B cell (primary cell): ENCODE results near the gene LSG1. TPM values are rescaled to one million over a fixed set of nuclear protein-coding genes. Genes with fewer than 3 reads are reported as not detected.

Experiments used
- ATAC-seq: fragments of 200-7000 bp; cut with Tn5 transposase; one replicate; pipeline ENCODE4 v1.10.0; 2021; ENCODE audit warnings: low read depth, mild to moderate bottlenecking, moderate number of reproducible peaks, moderate library complexity
- CTCF ChIA-PET: fragments of 350-600 bp; sonication (Branson Sonifier 250); formaldehyde crosslinking; loops from one replicate; lab custom pipeline; 2021; ENCODE audit warnings: antibody characterized with exemption, inconsistent platforms; lab: Charles Lee
- POLR2A ChIA-PET: fragments of 350-600 bp; sonication (Branson Sonifier 250); formaldehyde crosslinking; loops from one replicate; lab custom pipeline; 2021; ENCODE audit warnings: antibody characterized with exemption; lab: Charles Lee
- DNase-seq: peaks from one replicate; pipeline ENCODE4 v3.0.0; 2013
- H2AFZ ChIP-seq: 2 replicates; pipeline ENCODE4 v1.6.1; 2012; ENCODE audit warnings: mild to moderate bottlenecking, low read depth, low read length; ENCODE audit not compliant: insufficient read depth, poor library complexity, severe bottlenecking
- H3K27ac ChIP-seq, 2 donors: 1 replicate in 1 of 2; 2 replicates in 1 of 2; pipeline ENCODE4 v1.5.1; 2012 to 2013; ENCODE audit warnings: low read length in 2 of 2, mild to moderate bottlenecking in 2 of 2, moderate library complexity in 1 of 2
- H3K27me3 ChIP-seq, 4 experiments: fragments of 200-600 bp in 1 of 4; sonication (generic) in 1 of 4; replicated peaks in 1 of 4; 1 replicate in 2 of 4; 2 replicates in 2 of 4; pipeline versions ENCODE4 v1.6.1 to v1.7.0; 2013 to 2016; ENCODE audit warnings: low read length in 3 of 4, mild to moderate bottlenecking in 2 of 4, mixed read lengths in 1 of 4, moderate library complexity in 1 of 4; ENCODE audit not compliant: insufficient read depth in 4 of 4, control insufficient read depth in 3 of 4; ENCODE audit errors: control extremely low read depth in 1 of 4
- H3K36me3 ChIP-seq, 2 experiments: replicated peaks in 1 of 2; 1 replicate in 1 of 2; 2 replicates in 1 of 2; pipeline versions ENCODE4 v1.6.1 to v1.7.1; 2013; ENCODE audit warnings: low read length in 1 of 2; ENCODE audit not compliant: insufficient read depth in 2 of 2, control insufficient read depth in 1 of 2; ENCODE audit errors: control extremely low read depth in 1 of 2, extremely low read depth in 1 of 2
- H3K4me1 ChIP-seq, 2 donors: fragments of 200-600 bp in 1 of 2; sonication (generic) in 1 of 2; 1 replicate in 1 of 2; 2 replicates in 1 of 2; pipeline versions ENCODE4 v1.5.1 to v1.6.1; 2013 to 2017; ENCODE audit warnings: low read length in 2 of 2; ENCODE audit not compliant: control insufficient read depth in 2 of 2, insufficient read depth in 2 of 2
- H3K4me2 ChIP-seq: replicated peaks from 2 replicates; pipeline ENCODE3; 2012; ENCODE audit warnings: mild to moderate bottlenecking, low read depth, low read length; ENCODE audit not compliant: poor library complexity, severe bottlenecking
- H3K4me3 ChIP-seq, 5 experiments: fragments of 200-600 bp in 1 of 5; sonication (generic) in 1 of 5; 1 replicate in 3 of 5; 2 replicates in 2 of 5; pipeline versions ENCODE4 v1.5.1 to v1.7.0; 2011 to 2016; ENCODE audit warnings: low read length in 4 of 5, mild to moderate bottlenecking in 4 of 5, low read depth in 2 of 5, control low read depth in 1 of 5, moderate library complexity in 1 of 5; ENCODE audit not compliant: insufficient read depth in 1 of 5; ENCODE audit errors: control extremely low read depth in 1 of 5, extremely low read depth in 1 of 5
- H3K79me2 ChIP-seq: fragments of 200-600 bp; sonication (generic); one replicate; pipeline ENCODE4 v1.6.0; 2016; ENCODE audit warnings: low read length; ENCODE audit not compliant: control insufficient read depth, insufficient read depth
- H3K9ac ChIP-seq: fragments of 200-600 bp; sonication (generic); 2 replicates; pipeline ENCODE4 v1.6.1; 2017; ENCODE audit warnings: mild to moderate bottlenecking, low read length, moderate library complexity
- H3K9me3 ChIP-seq, 3 donors: one replicate each; pipeline versions ENCODE4 v1.6.1 to v1.7.1; 2013; ENCODE audit warnings: low read length in 2 of 3; ENCODE audit not compliant: control insufficient read depth in 2 of 3, insufficient read depth in 1 of 3; ENCODE audit errors: control extremely low read depth in 1 of 3
- H4K20me1 ChIP-seq: 2 replicates; pipeline ENCODE4 v1.6.0; 2012; ENCODE audit warnings: mild to moderate bottlenecking, low read length; ENCODE audit not compliant: insufficient read depth, control insufficient read depth, poor library complexity, severe bottlenecking
- H3K27ac Mint-ChIP-seq: one replicate; pipeline ENCODE4 v1.8.0; 2021; ENCODE audit warnings: mixed read lengths
- H3K27me3 Mint-ChIP-seq: one replicate; pipeline ENCODE4 v1.8.0; 2021; ENCODE audit warnings: mixed read lengths
- H3K4me1 Mint-ChIP-seq: one replicate; pipeline ENCODE4 v1.8.0; 2021; ENCODE audit warnings: mixed read lengths
- H3K4me3 Mint-ChIP-seq: one replicate; pipeline ENCODE4 v1.8.0; 2021; ENCODE audit warnings: mixed read lengths
- H3K9me3 Mint-ChIP-seq: one replicate; pipeline ENCODE4 v1.8.0; 2022; ENCODE audit warnings: mixed read lengths; ENCODE audit not compliant: insufficient read depth
- CTCF ChIP-seq: fragments of 200-600 bp; IDR thresholded peaks from one replicate; pipeline ENCODE4 v1.8.0; 2022; ENCODE audit warnings: antibody characterized with exemption, mild to moderate bottlenecking
- EZH2 ChIP-seq: IDR thresholded peaks from 2 replicates; pipeline ENCODE4 v1.6.1; 2012; ENCODE audit warnings: borderline replicate concordance, low read depth, mild to moderate bottlenecking, moderate library complexity, low read length; ENCODE audit not compliant: insufficient read depth, poor library complexity, severe bottlenecking
- WGBS: methylation state at CpG from one replicate; pipeline ENCODE4 v1.1.5; 2013; ENCODE audit warnings: missing lambda C conversion rate; ENCODE audit not compliant: insufficient coverage; 5-methylcytosine and 5-hydroxymethylcytosine counted together
- intact Hi-C: fragments of 100-400 bp; cut with micrococcal nuclease; formaldehyde crosslinking; loops from one replicate; pipeline ENCODE4 v1.10.0; 2022
- polyA minus RNA-seq: library from RNA; depleted of rRNA, polyadenylated mRNA; stranded (reverse); fragments of >200 nt; gene quantifications from 2 replicates; pipeline ENCODE4 v1.2.3, GENCODE V29; 2012
- polyA plus RNA-seq: library from polyadenylated mRNA; depleted of rRNA; stranded (reverse); fragments of >200 nt; gene quantifications from 2 replicates; pipeline ENCODE4 v1.2.3, GENCODE V29; 2012
- total RNA-seq, 2 donors: library from RNA; stranded (reverse); fragments of 120-200 nt in 1 of 2; gene quantifications; 1 replicate in 1 of 2; 2 replicates in 1 of 2; pipeline versions ENCODE4 v1.2.3 to v1.2.4, GENCODE V29; 2013 to 2022

The LSG1 gene
- total RNA-seq (49.8 and 54.6 TPM in 2 replicates), polyA plus RNA-seq (29.4 and 31.7 TPM in 2 replicates), polyA minus RNA-seq (27.3 and 33.3 TPM in 2 replicates)
- total RNA-seq (2013), result 84.6 TPM

GRCh38 chr3:194671900-194672808, at the start of gene LSG1:
TSS of gene LSG1 (minus strand) at chr3:194672191. CDS start at chr3:194672162, 29 bp downstream.
- peaks cover 43% of the 10 kb centered on the region for H3K79me2 ChIP-seq
- peak; percentile 96 for ATAC-seq
- Mint-ChIP-seq H3K9me3 (no peaks in the 10 kb centered on the region), H3K4me1 (peaks cover 25% of the 10 kb centered on the region), H3K4me3 (peak within 1 kb of the TSS; percentile 99), H3K27me3 (peaks cover 7% of the 10 kb centered on the region), H3K27ac (peak within 1 kb of the TSS; percentile 99)
- H3K27me3 ChIP-seq, result no peaks in the 10 kb centered on the region
- H3K27ac ChIP-seq, result peak within 1 kb of the TSS; percentile 92 to 96
- under 1% methylated on average over 50 of the region's 57 CpGs for WGBS
- H2AFZ ChIP-seq, result peak within 1 kb of the TSS; percentile 81
- H4K20me1 ChIP-seq, result peaks cover 31% of the 10 kb centered on the region
- H3K4me3 ChIP-seq, result peak within 1 kb of the TSS; percentile 67 to 99 (median 85)
- H3K36me3 ChIP-seq, result peaks cover 0 to 4% of the 10 kb centered on the region in 2 experiments
- POLR2A ChIA-PET, result interaction anchor here (0.6 to 2.4 kb wide), 14 partner anchors 11 to 1645 kb away, joined by 3 to 27 read pairs (median 4); partner anchors contain the start of genes TMEM44 and XXYLT1
- TF ChIP-seq CTCF (no peak), EZH2 (no peak)
- intact Hi-C loops, result loop anchor here (1.0 to 5.0 kb wide), 10 partner anchors 10 to 870 kb away; partner anchors contain the start of genes ACAP2, ATP13A3, PPP1R2 and XXYLT1
- H3K9me3 ChIP-seq, result no peaks in the 10 kb centered on the region
- peak; percentile 97 for DNase-seq
- CTCF ChIA-PET, result interaction anchor here (1.0 to 10.9 kb wide), 22 partner anchors 10 to 851 kb away, joined by 3 to 231 read pairs (median 7); partner anchors contain the start of genes FAM43A, TMEM44 and XXYLT1
- peaks cover 13 to 15% of the 10 kb centered on the region in 2 donors for H3K4me1 ChIP-seq
- peak within 1 kb of the TSS; percentile 71 for H3K9ac ChIP-seq
- peak within 1 kb of the TSS; percentile 76 for H3K4me2 ChIP-seq
